NB4 (cell line): Measurements from ENCODE around the gene RSPH1.
A peak's percentile ranks its signal among the peaks of the same experiment; 100 is the strongest.

Source experiments
- DNase-seq: peaks from one replicate; pipeline ENCODE4 v3.0.0; 2010; ENCODE audit warnings: low read depth
- H3K4me3 ChIP-seq: one replicate; pipeline ENCODE4 v1.5.1; 2011; ENCODE audit warnings: mild to moderate bottlenecking, low read depth, low read length, moderate library complexity
- CTCF ChIP-seq: IDR thresholded peaks from one replicate; pipeline ENCODE4 v1.5.1; 2012; ENCODE audit warnings: low read depth, low read length
- MAX ChIP-seq: IDR thresholded peaks from 2 replicates; pipeline ENCODE4 v1.6.1; 2011; ENCODE audit warnings: low read depth, low read length
- MYC ChIP-seq: IDR thresholded peaks from 2 replicates; pipeline ENCODE4 v1.6.1; 2011; ENCODE audit warnings: low read depth, low read length
- POLR2A ChIP-seq: IDR thresholded peaks from 2 replicates; pipeline ENCODE4 v1.6.1; 2011; ENCODE audit warnings: mild to moderate bottlenecking; ENCODE audit not compliant: insufficient read length; ENCODE audit errors: extremely low read depth

The RSPH1 gene

GRCh38 chr21:42527127-42527488, 31.1 kb upstream of the RSPH1 start:
- no peak overlapping the region for H3K4me3 ChIP-seq
- no peak for DNase-seq
- TF ChIP-seq MAX (no peak), MYC (no peak), CTCF (no peak), POLR2A (no peak)

- TF ChIP-seq MYC, result no peak
- no peak for TF ChIP-seq POLR2A
- no peak for TF ChIP-seq MAX
- TF ChIP-seq CTCF, result no peak
- no peak overlapping the region for H3K4me3 ChIP-seq
- DNase-seq, result no peak
Measured at GRCh38 chr21:42526379-42526727, 30.3 kb upstream of the RSPH1 start.

- no peak overlapping the region for H3K4me3 ChIP-seq
- TF ChIP-seq POLR2A (no peak), MYC (no peak), CTCF (no peak), MAX (no peak)
- DNase-seq, result no peak
Measured at GRCh38 chr21:42525676-42526378, 29.8 kb upstream of the RSPH1 start.

GRCh38 chr21:42525029-42525581, 29.1 kb upstream of the RSPH1 start:
- TF ChIP-seq MYC (no peak), POLR2A (no peak), CTCF (no peak), MAX (no peak)
- H3K4me3 ChIP-seq, result no peak overlapping the region
- no peak for DNase-seq

- no peak for TF ChIP-seq POLR2A
- no peak for TF ChIP-seq MAX
- no peak for TF ChIP-seq MYC
- no peak for TF ChIP-seq CTCF
- H3K4me3 ChIP-seq, result no peak overlapping the region
- peak; percentile 14 for DNase-seq
Measured at GRCh38 chr21:42524341-42525028, 28.5 kb upstream of the RSPH1 start.
